ENCODE data around the gene SH3RF3.
"Not testable (repeated sequence)": the region's sequence is repeated elsewhere in the genome, so short reads cannot be mapped to it uniquely, and the experiment has no call there.

Gene SH3RF3

DNA sequence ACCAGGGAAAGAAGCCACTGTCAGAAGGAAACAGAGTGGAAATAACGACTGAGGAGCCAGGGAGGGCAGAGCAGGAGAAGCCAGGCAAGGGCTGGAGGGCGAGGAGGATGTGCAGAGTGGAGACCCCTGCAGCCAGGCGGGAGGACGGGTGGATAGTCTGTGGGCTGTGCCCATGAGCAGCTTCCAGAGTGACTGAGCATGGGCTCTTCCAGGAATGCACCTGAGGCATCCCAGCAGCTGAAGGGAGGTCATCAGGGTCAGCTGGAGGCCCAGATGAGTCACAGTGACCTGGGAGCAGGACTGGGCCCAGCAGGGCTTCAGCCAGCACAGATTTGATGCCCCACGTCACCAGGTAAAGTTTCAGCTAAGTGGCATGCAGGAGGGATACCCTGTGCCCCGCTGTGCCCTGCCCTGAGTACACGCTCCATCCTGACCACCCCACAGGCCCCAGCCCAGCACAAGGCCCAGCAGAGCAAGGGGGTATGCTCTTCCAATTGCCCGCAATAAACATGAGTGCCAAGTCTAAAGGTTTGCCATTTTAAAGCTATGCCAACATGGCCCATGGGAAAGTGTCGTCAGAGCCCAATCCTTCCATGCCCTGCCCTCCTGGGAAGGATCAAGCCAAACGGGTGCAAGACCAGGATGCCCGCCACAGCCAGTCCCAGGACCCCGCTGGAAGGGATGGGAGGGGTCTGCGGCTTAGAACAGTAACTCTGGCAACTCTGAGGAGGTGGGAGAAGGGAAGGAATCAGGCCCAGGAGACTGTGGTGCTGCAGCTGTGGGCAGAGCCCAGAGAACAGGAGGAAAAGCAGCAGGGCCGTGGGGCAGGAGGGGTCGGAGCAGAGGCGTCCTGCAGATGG, 399.1 kb downstream of the SH3RF3 start:
- DNase-seq (ENCODE audit: low read depth) = no peak

DNA sequence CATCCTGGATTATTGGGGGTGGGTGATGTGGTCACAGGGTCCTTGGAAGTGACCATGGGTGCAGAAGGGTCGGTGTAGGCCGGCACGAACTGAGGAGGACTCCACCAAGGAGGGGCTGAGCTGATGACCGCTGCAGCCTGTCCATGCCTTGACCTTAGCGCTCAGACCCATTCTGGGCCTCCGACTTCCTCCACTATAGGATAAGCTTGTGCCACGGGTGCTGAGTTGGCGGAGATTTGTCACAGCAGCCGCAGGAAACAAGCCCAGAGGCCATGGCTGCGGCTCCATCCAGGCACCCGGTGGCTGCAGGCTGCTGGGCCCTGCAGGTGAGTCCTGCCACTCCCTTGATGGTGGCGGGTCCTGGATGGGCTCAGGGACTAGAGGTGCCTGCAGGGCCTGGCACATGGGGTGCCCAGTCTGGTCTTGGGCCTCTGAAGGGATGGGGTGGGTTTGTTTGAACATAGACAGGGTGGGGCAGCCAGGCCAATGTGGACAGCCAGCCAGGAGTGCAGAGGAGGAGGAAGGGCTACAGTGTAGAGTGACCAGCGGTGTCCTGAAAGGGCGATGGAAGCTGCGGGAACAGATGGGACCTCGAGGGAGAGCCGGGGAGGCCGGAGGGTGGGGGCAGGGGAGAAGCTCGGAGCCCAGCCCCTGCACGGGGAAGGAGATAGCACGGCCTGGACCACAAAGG, 400.0 kb downstream of the SH3RF3 start:
- DNase-seq (ENCODE audit: low read depth) = no peak

DNA sequence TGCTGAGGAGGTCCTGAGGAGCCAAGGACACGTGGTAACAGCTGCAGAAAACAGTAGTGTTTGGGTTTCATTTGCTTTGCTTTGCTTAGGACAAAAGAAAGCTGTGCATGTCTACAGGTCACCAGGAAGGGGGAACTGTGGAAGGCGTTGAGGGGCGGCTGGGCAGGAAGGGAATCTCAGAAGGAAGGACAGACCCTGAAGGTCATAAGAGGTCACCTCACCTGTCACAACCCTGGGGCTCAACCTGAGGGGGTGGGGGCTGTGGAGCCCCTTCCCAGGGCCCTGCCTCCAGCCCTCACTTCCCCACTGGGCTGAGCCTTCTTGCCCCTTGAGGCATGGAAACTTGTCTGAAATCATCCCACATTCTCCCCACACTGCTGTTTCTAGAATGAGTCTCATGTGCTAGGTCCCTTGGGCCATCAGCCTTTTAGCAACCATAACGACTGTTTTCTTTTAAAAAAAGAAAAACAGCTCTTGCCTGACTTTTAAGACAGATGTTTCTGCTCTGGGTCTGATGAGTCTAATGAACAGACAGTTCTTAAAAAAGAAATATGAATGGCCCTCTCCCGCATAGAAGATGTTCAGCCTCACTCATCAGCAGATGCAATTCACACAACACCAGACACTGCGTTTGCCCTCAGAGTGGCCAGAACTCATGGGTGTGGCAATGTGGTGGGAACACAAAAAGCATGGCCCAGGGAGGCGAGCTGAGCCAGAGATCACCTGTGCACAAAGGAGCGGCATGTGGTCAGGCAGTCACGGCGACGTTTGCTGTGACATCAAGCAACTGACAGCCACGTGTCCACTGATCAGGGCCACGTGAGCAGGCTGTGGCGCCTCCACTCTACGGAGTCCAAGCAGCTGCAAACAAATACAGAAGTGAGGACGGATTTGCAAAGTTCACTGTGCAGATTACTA, 400.8 kb downstream of the SH3RF3 start:
- no peak for DNase-seq (ENCODE audit: low read depth)

DNA sequence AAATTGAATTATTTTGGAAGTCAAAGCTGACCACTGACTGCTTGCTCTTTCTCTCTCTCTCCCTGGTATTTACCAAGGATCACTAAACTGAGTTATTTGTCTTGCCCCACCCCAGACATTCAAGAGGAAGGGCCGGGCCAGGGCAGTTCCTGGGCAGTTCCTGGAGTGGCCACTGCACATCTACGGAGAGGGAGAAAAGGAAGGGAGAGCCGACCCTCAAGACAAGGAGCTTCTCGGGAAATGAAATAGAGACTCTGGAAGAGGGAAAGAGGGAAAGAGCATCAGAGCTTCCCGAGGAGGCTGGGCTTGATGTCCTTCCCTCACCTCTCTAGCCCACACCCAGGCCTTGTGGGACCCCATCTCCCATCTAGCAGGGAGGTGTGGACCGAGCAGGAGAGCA, 401.7 kb downstream of the SH3RF3 start:
- no peak for DNase-seq (ENCODE audit: low read depth)

DNA sequence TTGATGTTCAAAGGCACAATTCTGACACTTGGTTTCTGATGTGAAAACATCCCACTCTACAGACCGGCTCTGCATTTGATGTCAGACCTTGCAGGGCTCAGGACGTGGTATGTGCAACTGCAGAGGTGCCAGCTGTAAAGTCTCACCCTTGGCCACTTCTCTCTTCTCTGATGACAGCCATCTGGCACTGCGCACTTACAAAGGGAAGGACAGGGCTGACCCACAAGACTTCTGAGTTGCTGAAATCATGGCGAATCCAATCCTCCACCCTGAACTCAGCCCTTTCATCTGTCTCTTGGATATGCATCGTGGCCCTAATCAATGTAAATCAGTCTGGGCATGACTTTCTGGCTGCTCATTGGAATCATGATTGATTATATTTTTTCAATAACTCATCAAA, 402.2 kb downstream of the SH3RF3 start:
- no peak for DNase-seq (ENCODE audit: low read depth)

DNA sequence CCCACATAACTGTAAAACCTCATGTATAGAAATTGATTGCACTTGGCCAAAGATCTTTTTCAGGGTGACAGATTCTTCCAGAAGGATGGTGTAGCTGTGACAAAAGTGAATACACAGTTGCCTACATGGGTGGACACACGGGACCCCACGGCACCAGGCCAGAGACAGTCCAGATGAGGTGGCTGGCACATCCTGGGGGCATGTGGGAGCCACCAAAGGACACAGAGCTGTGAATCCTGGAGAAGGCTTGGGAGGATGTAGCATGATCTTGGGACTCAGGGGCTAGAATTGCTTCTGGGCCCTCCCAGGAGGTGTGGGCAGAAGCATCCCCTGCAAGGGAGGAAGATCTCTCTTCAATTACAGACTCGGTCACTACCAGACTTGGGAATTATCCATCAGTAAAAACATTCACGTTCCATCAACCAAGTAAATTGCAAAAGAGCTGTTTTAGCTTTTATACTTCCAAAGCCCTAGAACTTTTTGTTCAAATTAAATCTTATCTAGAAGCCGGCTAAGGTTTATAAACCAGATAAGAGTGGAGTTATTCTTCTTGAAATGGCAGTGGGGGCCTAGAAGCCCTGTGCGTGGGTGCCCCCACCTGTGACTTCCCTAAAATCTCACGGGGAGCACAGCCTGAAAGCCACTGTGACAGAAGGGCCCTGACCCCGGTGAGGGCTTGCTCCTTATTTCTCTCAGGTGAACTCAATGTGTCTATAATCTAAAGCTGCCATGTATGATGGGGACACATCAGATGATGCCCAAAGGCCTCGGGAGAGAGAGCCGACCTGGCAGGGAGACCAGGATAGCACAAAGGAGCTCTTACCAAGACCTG, 403.1 kb downstream of the SH3RF3 start:
- no peak for DNase-seq (ENCODE audit: low read depth)

DNA sequence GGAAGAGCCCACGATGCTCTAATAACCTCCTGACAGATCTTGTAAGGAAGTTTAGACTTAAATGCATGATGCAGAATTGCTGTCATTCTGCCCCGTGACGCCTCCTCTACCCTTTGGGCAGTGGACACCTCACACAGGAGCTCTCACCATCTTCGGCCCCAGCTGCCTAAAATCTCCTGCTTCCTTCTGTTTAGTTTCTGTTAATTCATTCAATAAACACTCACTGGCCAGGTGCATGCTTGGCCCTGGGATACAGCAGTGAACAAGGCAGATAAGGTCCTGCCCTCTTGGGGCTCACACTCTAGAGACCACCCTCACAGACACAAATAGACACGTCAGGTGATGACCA, 403.7 kb downstream of the SH3RF3 start:
- DNase-seq (ENCODE audit: low read depth) = no peak

DNA sequence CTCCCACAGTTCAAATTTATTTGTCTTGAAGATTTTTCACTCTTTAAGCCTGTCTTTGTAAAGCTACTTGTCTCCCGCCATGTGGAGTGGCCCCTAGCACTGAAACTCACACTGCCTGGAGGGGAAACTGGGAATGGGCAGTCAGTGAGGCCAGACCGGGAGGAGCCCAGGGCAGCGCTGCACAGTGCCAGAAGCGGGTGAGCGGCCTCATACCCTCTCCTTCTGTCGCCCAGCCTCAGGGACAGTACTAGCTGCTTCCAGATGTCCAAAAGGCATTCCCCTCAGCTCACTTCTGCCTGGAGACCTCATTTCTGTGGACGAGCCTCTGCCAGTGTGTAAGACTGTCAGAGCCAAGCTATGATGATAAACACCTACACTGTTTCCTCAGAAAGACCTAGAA, 404.8 kb downstream of the SH3RF3 start:
- DNase-seq (ENCODE audit: low read depth) = no peak

DNA sequence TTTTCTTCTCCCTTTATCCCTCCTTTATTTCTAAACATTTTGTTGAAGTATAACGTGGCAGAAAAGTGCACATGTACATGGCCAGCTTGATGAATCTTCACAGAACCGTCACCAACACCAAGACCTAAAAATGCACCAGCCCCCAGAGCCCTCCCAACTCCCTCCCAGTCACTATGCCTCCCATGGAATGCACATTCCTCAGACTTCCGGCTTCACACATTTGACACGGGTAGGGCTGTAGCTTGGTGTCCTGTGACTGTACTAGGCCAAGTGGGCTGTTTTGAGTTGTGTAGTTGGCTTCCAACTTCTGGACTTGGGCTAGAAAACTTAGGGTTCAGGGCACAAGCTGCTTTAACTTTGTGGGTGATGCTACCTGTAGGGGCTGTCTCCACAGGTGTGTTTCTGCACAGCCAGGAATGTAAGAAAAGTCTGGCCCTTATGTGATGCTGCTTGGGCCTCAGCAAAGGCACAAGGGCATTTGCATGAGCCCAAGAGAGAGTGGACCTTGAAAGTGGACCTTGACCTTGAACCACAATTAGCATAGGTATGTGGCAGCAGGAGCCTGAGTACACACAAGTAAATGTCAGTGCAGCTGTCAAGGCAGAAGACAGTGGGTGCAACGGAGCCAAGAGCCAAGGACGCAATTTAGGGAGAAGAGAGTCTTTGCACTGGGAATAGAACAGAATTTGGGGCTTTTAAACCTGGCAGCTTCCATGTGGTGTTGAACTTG, 406.4 kb downstream of the SH3RF3 start:
- DNase-seq (ENCODE audit: low read depth) = no peak

DNA sequence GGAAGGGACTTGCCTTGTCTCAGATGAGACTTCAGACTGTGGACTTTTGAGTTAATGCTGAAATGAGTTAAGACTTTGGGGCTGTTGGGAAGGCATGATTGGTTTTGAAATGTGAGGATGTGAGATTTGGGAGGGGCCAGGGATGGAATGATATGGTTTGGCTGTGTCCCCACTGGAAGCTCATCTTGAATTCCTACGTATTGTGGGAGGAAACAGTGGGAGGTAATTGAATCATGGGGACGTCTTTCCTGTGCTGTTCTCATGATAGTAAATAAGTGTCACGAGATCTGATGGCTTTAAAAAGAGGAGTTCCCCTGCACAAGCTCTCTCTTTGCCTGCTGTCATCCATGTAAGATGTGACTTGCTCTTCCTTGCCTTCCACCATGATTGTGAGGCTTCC, 407.6 kb downstream of the SH3RF3 start:
- DNase-seq (ENCODE audit: low read depth) = not testable (repeated sequence)

DNA sequence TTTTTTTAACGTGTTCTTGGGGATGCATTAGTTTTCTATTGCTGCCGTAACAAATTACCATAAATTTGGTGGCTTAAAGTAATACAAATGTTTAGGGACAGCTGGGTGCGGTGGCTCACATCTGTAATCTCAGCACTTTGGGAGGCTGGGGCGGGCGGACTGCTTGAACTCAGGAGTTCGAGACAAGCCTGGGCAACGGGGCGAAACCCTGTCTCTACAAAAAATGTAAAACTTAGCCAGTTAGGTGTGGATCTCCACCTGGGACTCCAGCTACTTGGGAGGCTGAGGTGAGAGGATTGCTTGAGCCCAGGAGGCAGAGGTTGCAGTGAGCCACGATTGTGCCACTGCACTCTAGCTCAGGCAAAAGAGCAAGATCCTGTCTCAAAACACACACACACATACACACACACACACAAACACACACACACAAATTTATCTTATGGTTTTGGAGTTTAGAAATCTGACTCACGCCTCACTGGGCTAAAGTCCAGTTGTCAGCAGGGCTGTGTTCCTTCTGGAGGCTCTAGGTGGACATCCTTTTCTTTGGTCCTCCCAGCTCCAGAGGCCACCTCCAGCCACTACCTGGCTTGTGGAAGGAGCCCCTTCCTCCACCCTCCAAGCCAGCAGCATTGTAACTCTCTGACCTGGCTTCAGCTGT, 408.7 kb downstream of the SH3RF3 start:
- DNase-seq (ENCODE audit: low read depth) = no peak

DNA sequence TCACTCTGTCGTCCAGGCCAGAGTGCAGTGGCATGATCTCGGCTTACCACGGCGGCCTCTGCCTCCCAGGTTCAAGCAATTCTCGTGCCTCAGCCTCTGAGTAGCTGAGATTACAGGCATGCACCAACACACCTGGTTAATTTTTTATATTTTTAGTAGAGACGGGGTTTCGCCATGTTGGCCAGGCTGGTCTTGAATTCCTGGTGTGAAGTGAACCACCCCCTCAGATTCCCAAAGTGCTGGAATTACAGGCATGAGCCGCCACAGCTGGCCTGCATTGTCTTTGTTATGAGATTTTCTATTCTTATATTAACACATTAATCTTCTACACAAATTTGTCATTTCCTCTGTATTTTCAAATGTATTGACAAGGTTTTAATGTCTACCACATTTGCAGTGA, 409.5 kb downstream of the SH3RF3 start:
- DNase-seq (ENCODE audit: low read depth) = no peak

DNA sequence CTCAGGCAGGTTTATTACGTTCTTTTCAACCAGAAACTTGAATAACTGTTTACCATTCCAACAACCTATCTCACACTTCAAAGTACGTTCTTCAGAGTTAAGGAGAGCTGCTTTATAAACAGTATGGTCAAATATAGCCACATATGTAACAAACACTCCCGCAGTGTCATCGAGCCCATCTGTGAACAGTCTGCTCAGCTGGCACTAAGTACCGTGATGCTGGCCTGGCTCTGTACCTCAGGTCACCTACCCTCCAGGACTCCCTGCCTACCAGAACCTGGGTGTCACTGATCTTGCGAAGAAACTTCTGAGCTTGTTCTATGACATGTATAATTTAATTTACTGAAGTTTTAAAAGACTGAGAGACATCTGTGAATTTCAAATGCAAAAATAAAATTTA, 413.4 kb downstream of the SH3RF3 start:
- DNase-seq (ENCODE audit: low read depth) = no peak

DNA sequence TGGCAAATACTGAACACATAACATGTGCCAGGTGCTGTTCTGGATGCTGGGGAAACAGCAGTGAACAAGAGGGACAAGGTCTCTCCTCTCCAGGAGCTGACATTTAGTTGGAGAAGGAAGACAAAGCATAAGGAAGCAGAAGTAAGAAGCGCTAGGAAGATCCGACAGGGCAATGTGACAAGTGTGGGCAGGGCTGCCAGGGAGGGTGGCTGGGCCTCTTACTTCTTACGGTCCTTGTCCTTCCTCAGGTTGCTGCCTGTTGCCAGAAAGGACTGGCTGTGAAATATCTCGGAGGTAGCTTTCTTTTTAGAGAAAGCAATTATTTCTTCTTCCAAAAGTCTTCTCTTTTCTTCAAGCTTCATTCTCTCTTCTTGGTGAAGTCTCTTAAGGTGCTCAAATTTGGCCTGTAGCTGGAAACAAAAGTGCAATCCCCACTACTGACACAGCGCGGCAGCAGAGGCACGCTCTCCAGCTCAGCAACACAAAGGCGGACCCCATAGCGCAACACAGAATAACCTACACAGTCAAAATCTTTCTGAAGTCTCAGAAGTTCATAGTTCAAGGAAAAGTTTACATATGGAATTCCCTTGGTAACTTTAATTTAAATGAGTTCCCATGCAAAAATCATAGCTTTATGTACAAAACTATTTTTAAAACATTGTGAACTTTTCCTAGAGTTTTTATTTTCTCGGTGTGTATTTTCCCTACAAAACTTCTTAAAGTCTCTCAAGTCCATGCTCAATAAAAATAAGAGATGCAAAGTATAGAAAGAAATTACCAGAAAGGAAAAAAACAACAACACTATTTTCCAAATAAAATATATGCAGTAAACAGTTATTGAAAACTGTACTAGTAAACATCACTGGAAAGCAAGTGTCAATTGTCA, 417.1 kb downstream of the SH3RF3 start:
- DNase-seq (ENCODE audit: low read depth) = no peak

DNA sequence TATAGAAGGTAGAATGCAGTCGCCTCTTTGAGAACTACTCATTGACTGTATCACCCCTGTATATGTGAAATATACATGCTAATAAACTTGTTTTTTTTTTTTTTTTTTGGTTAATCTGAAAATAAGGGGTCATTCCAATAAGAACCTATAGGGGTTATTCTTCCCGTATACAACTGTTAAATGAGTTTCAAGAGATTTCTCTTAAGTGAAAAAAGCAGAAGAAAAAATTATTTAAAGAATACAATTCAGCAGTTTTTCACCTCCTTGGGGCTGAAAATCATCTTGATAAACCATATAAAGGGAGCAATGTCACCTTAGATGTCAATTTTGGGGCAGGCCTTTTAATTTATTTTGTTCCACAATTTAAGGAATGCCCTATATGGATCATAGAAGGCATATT, 418.3 kb downstream of the SH3RF3 start:
- DNase-seq (ENCODE audit: low read depth) = no peak

DNA sequence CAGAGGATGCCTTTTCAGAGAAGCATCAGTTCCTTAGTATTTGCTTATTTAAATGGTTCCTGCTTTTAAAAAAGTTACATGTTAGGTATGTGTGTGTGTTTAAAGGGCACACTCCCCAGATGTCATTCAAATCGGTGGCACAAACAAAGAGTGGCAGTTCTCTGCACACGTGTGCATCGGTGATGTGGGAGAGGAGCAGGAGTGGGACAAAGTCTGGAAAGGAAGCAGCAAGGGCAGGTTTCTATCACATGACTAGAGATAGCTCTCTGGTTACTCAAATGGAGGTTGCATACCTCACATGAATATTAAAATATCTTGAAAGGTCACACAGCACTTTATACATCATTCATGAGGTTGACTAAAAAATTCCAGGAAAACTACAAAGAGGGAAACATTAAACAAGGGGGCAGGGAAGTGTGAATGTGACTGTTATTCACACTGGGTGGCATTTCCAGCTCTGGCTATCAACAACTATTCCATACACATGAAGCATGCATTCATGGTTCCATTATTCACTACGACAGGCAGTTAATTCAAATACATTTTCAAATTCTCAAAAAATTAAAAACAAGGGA, 420.1 kb downstream of the SH3RF3 start:
- no peak for DNase-seq (ENCODE audit: low read depth)

Measured in activated T-helper 9 cell treated with anti-CD3 and anti-CD28 coated beads, Interleukin-2, amount 50 U/mL, for 16 hours (primary cell).